KMS-11 (cell line): ENCODE results near the gene MIEF1.

Experiments
- H2AFZ ChIP-seq: fragments of 200-600 bp; sonication (generic); 2 replicates; pipeline ENCODE4 v1.6.1; 2016; ENCODE audit warnings: antibody characterized with exemption, mixed run types, low read depth
- H3K27ac ChIP-seq: fragments of 200-600 bp; sonication (generic); 2 replicates; pipeline ENCODE4 v1.6.1; 2016; ENCODE audit warnings: mild to moderate bottlenecking, mixed run types
- H3K27me3 ChIP-seq: fragments of 200-600 bp; sonication (generic); 2 replicates; pipeline ENCODE4 v1.6.1; 2017; ENCODE audit warnings: mild to moderate bottlenecking, low read depth, mixed run types, moderate library complexity; ENCODE audit not compliant: insufficient read depth
- H3K36me3 ChIP-seq: fragments of 200-600 bp; sonication (generic); 2 replicates; pipeline ENCODE4 v1.6.1; 2017; ENCODE audit warnings: mild to moderate bottlenecking, mixed run types; ENCODE audit not compliant: insufficient read depth
- H3K4me1 ChIP-seq: fragments of 200-600 bp; sonication (generic); 2 replicates; pipeline ENCODE4 v1.6.1; 2016; ENCODE audit warnings: mild to moderate bottlenecking, low read depth, mixed run types; ENCODE audit not compliant: poor library complexity, severe bottlenecking
- H3K4me2 ChIP-seq: fragments of 200-600 bp; sonication (generic); 2 replicates; pipeline ENCODE4 v1.7.0; 2016; ENCODE audit warnings: mild to moderate bottlenecking, mixed run types
- H3K4me3 ChIP-seq: fragments of 200-600 bp; sonication (generic); IDR thresholded peaks from 2 replicates; pipeline ENCODE4 v1.6.1; 2017; ENCODE audit warnings: low read depth, low read length, mixed read lengths; ENCODE audit not compliant: insufficient read depth
- H3K79me2 ChIP-seq: fragments of 200-600 bp; sonication (generic); 2 replicates; pipeline ENCODE4 v1.6.1; 2016; ENCODE audit warnings: low read depth, mixed run types; ENCODE audit not compliant: insufficient read depth
- H3K9ac ChIP-seq: fragments of 200-600 bp; sonication (generic); 2 replicates; pipeline ENCODE4 v1.6.1; 2016; ENCODE audit warnings: mild to moderate bottlenecking, mixed run types
- H4K20me1 ChIP-seq: fragments of 200-600 bp; sonication (generic); 2 replicates; pipeline ENCODE4 v1.6.1; 2016; ENCODE audit warnings: mild to moderate bottlenecking, mixed run types; ENCODE audit not compliant: insufficient read depth
- CTCF ChIP-seq: fragments of 200-600 bp; sonication (generic); conservative IDR thresholded peaks from 2 replicates; pipeline ENCODE4 v1.6.1; 2017; ENCODE audit warnings: low read depth, mild to moderate bottlenecking, antibody characterized with exemption, low read length, moderate library complexity, mixed read lengths

MIEF1 gene

GRCh38 chr22:39469681-39470450 is 32.2 kb upstream of the MIEF1 start:
- no peak overlapping the region for H3K4me3 ChIP-seq
- peak overlapping the region; percentile 89; the same call in 1 of the 2 replicates for H3K4me2 ChIP-seq
- no peak overlapping the region for H3K9ac ChIP-seq
- no peaks in the 10 kb centered on the region for H3K36me3 ChIP-seq
- H3K4me1 ChIP-seq = peaks cover 95% of the 10 kb centered on the region
- H3K27me3 ChIP-seq = no peaks in the 10 kb centered on the region
- no peak for TF ChIP-seq CTCF
- no peaks in the 10 kb centered on the region for H4K20me1 ChIP-seq
- peaks cover 56% of the 10 kb centered on the region for H3K79me2 ChIP-seq
- peak overlapping the region; percentile 76; the same call in 1 of the 2 replicates for H3K27ac ChIP-seq
- H2AFZ ChIP-seq = no peak overlapping the region

- Histone ChIP-seq H3K9ac (peak overlapping the region; percentile 37; the same call in 1 of the 2 replicates), H3K4me2 (peak overlapping the region; percentile 89), H3K27ac (peak overlapping the region; percentile 76), H4K20me1 (no peaks in the 10 kb centered on the region), H3K36me3 (no peaks in the 10 kb centered on the region), H3K27me3 (no peaks in the 10 kb centered on the region), H3K4me1 (peaks cover 95% of the 10 kb centered on the region), H3K79me2 (peaks cover 51% of the 10 kb centered on the region), H2AFZ (no peak overlapping the region), H3K4me3 (no peak overlapping the region)
- no peak for TF ChIP-seq CTCF
Measured at GRCh38 chr22:39470451-39471291, 31.4 kb upstream of the MIEF1 start.

- Histone ChIP-seq H3K36me3 (no peaks in the 10 kb centered on the region), H3K4me1 (peaks cover 90% of the 10 kb centered on the region), H3K79me2 (peaks cover 54% of the 10 kb centered on the region), H3K4me2 (peak overlapping the region; percentile 89), H3K27me3 (no peaks in the 10 kb centered on the region), H3K9ac (peak overlapping the region; percentile 37; the same call in 1 of the 2 replicates), H3K27ac (peak overlapping the region; percentile 76), H3K4me3 (no peak overlapping the region), H4K20me1 (no peaks in the 10 kb centered on the region), H2AFZ (peak overlapping the region; percentile 29; the same call in 1 of the 2 replicates)
- no peak for TF ChIP-seq CTCF
Measured at GRCh38 chr22:39471381-39472141, 30.5 kb upstream of the MIEF1 start.
